T-helper 1 cell treated with Interleukin-12 subunit alpha and Interleukin-12 subunit beta and Interleukin-4 antibody, amounts not matched to agents 30 ng/mL and 1 ng/mL, for 36 hours (primary cell): ENCODE results near the gene ETV7. TPM values are rescaled to one million over a fixed set of nuclear protein-coding genes. Genes with fewer than 3 reads are reported as not detected.

Experiments
- intact Hi-C: fragments of 100-400 bp; cut with micrococcal nuclease; formaldehyde crosslinking; loops from one replicate; pipeline ENCODE4 v1.15.1; 2024
- total RNA-seq: library from RNA; stranded (reverse); gene quantifications from 2 replicates; pipeline ENCODE4 v1.2.3, GENCODE V29; 2022

The ETV7 gene
- total RNA-seq, 1 donor from 2014 or later = 10.0 TPM

- intact Hi-C loops = no loop called here
These were observed 3.4 kb downstream of the ETV7 start for GRCh38 chr6:36384095-36384494.

DNA sequence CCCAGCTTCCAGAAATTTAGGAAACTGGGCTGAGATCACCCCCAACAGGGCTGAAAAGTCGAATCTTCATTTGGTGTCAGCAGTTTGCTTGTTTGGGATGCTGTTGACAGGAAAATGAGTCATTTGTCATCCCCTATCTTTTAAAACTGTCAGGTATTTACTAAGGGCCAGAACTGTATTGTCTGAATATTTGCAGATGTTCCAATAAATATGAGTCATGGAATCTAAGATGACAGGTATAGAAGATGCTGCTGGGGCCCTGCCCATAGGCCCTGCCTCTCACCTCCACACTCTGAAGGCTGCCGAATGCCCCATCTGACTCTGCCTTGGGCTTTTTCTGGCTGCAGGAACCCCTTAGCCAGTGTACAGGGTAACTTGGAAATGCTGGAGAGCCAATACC, 3.9 kb downstream of the ETV7 start:
- intact Hi-C loops = no loop called here

- intact Hi-C loops = no loop called here
These were observed 4.5 kb downstream of the ETV7 start for GRCh38 chr6:36382976-36383375.

GRCh38 chr6:36381502-36382389, 5.7 kb downstream of the ETV7 start:
- intact Hi-C loops = no loop called here

DNA sequence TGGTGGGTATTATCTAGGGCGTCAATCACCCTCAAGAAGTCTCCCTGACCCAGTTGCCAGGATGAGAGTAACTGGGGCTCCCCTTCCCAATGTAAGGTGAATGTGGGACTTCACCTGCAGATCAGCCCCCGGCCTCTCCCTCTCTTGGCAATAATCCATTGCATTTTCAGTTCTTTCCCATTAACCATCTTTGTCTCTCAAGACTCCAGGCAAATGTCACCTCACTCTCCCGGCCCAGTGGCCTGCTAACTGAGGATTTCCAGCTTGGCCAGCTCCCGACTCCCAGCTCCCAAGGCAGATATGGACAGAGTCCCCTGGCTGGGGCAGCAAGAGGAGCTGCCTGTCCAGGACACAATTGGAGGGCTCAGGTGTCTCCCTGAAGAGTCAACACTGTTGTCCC, 7.3 kb downstream of the ETV7 start:
- intact Hi-C loops = no loop called here

GRCh38 chr6:36378936-36379335, 8.5 kb downstream of the ETV7 start:
- intact Hi-C loops = no loop called here

DNA sequence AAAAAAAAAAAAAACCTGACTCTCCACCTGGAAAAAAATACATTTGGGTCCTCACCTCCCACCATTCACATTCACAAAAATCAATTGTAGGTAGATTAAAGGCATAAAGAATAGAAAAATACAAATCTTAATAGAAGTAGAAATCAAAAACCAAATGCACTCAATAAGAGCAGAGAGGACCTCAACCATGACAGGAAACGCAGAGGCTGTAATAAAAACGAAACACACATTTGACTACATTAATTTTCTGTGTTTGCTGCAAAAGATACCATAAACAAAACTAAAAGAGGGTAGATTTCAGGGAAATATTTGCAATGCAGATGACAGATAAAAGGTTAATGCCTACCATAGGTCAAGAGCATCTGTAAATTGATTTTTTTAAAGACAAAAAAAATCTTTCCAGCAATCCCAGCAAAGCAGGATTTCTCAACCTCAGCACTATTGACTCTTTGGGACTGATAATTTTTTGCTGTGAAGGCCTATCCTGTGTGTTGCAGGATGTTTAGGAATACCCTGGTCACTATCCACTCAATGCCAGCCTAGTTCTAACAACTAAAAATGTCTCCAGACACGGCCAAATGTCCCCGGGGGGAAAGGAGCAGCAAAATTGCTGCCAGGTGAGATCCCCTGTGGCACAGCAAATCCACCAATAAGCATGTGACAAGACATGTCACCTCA, 9.1 kb downstream of the ETV7 start:
- intact Hi-C loops = no loop called here

DNA sequence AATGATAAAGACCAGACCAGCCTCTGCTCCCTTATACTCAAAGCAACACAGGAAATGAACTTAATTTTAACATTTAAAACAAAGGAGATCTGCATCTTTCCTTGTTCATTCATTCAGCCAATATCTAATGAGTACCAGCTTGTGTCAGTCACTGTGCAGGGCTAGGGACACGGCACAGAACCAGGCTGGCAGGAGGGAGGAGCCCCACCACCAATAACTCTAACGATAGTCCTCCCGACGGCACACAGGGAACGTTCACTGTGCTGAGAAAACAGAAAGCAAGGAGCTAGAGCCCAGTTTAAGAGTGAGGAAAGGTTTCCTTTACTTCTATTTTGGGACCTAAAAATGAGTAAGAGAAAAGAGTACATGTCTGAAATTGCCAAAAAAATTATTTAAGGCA, 9.9 kb downstream of the ETV7 start:
- intact Hi-C loops = no loop called here

DNA sequence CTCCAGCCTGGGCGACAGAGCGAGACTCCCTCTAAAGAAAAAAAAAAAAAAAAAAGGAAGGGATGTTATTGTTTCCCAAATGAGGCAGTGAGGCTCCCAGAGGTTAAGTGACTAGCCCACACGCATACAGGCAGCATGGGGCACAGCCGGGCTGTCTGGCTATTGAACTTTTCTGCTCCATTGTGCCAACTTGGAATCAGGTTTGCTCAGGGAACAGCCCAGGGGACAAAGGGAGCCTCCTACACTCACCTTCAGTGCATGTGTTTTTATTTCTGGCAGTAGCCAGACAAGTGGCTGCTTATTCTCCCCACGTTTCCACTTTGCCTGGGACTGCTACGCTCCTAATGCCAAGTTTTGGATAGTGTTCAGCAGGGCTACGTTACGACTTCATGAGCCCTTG, 10.7 kb downstream of the ETV7 start:
- intact Hi-C loops = no loop called here

- intact Hi-C loops = no loop called here
These were observed 11.3 kb downstream of the ETV7 start for GRCh38 chr6:36376183-36376582.

- intact Hi-C loops = no loop called here
These were observed 11.8 kb downstream of the ETV7 start for GRCh38 chr6:36375644-36376155.

- intact Hi-C loops = no loop called here
These were observed 12.5 kb downstream of the ETV7 start for GRCh38 chr6:36374972-36375371.

- intact Hi-C loops = no loop called here
These were observed 13.3 kb downstream of the ETV7 start for GRCh38 chr6:36374194-36374593.

DNA sequence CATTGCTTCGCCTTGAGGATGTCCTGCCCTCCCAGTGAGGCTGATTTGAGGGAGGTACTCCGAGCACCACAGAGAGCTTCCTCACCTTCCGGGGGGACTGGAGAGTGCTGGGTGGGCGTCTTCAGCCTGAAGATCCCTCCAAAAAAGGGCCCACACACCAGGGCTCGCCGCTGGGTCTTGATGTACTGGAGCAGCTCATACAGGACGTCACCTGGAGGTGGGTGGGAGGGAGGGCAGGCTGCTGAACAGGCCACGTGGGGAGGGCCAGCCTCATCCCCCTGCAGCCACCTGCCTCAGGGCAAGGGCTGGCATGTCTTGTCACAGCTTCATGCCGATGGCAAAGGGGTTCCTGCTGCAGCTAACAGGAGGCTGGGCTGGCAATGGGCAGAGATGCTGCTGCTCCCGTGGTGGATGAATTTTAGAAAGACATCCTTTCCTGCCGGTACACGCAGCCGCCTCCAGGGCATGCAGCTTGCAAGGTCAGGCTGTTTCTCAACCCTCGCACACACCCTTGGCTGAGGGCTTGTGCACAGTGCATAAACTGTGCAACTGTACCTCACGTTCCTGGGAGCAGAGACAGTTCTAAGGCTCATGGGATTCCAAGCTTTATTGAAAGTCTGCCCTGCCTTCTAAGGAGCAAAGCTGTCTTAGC, 14.0 kb downstream of the ETV7 start:
- intact Hi-C loops = no loop called here

DNA sequence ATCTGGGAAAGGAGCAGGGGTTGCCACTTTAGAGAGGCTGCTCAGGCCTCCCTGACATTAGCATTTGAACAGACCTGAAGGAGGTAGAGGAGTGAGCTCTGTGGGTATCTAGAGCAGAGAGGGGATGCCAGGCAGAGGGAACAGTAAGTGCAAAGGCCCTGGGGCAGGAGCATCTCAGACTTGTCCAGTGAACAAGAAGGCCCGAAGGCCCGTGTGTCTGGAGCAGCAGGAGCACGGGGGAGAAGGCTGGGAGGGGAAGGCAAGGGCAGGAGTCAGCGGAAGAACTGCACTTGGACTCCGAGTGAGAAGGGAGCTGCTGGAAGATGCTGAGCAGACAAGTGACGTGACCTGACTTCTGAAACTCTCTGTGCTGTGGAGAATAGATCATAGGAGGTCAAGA, 15.4 kb downstream of the ETV7 start:
- intact Hi-C loops = no loop called here

DNA sequence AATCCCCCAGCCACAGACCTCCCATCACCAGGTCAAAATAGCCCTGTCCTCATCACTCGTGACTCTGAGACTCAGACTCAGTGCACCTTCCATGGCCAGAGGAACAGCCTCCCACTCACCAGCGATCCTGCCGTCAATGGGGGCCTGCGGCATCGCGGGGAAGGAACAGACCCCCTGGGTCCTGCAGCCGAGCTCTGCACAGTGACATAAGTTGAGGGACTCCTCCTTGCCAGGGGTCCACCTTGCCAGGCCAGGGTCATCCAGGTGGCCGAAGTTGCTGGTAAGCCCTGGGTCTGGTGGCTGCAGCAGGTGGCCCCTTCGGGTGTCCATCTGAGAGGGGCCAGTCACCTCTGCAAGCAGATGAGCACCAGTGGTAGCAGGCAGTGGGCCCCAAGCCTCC, 16.3 kb downstream of the ETV7 start:
- intact Hi-C loops = no loop called here

DNA sequence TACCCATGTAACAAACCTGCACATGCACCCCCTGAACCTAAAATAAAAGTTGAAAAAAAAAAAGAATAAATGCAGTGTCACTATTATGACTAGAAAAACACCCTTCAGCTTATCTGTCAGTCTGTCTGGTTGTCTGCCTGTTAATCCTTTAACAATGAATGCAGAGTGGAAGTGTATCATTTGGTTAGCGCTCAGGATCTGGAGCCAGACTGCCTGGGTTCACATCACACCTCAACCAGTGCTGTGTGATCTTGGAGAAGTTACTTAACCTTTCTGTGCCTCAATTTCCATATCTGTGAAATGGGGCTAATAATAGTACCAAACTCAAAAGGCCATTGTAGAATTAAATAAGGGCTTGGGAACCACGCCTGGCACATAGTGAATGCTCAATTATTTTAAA, 16.8 kb downstream of the ETV7 start:
- intact Hi-C loops = no loop called here

DNA sequence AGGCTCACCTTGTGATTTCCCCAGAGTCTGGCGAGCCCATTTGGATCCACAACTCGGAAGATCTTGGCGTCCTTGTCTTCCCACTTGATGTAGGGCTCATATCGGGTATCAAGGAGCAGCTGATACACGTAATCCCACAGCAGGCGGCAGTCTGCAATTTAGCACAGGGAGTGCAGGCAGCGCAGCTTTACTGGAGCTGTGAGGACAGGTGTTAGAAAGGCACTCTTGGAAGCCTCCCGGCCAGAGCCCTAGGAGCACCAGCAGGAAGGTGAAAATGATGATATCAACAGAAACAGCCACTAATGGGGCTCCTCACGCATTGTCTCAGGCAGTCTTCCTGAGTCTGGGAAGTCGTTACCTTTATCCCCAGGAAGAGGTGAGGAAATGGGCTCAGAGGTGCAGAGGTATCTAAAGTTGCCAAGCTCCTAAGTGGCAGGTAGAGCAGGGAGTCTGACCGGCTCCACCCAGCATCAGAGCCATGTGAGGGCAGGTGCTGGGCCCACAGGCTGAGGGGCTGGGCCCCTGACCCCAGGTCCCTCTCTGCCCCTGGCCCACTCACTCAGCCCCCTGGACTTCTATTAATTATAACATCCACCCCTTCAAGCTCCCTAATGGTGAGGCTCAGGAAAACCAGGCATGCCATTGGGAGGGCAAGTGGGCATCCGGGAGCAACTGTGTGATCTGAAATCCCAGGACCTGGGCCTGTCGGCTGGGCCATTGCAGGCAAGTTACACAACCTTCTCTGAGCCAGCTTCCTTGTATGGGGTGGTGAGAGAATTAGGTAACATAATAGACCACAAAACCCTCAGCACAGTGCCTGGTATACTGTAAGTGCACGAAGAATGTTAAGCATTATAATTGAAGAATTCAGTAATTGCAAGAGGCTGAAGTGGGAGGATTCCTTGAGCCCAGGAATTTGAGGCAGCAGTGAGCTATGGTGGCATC, 18.3 kb downstream of the ETV7 start:
- intact Hi-C loops = no loop called here

GRCh38 chr6:36368421-36368820, 19.0 kb downstream of the ETV7 start:
- intact Hi-C loops = no loop called here

- intact Hi-C loops = no loop called here
These were observed 19.7 kb downstream of the ETV7 start for GRCh38 chr6:36367743-36368142.
